ENCODE measurements around the gene FBXO36. TPM values are rescaled to one million over a fixed set of nuclear protein-coding genes. Genes with fewer than 3 reads are reported as not detected.
A peak's percentile ranks its signal among the peaks of the same experiment; 100 is the strongest.

Gene FBXO36
- polyA plus RNA-seq, 1 donor (not counting 4 experiments of a cell fraction or from before 2014, with no cell fraction given), result 1.7 TPM

DNA sequence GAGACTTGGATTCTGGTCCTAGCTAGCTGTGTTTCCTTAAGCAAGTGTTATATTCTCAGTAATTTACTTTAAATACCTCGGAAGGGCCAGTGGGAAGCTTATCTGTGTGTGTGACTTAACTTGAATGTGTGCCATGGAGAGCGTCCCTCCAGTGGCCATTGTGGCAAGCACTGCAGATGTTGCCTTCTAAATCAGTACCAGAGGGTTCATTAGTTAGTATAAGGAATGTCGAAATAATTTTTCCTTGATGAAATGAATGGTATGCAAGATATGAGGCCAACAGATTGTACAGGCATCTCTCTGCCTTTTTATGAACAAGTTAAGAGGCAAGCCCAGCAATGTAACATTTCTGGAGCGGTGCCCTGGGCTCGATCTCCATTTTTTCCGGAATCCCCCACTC lies 52.0 kb downstream of the FBXO36 start:
- H2AFZ ChIP-seq (ENCODE audit: control insufficient read depth, low read length), result peak overlapping the region; percentile 4
- DNase-seq (ENCODE audit: low read depth, low spot score), result no peak

DNA sequence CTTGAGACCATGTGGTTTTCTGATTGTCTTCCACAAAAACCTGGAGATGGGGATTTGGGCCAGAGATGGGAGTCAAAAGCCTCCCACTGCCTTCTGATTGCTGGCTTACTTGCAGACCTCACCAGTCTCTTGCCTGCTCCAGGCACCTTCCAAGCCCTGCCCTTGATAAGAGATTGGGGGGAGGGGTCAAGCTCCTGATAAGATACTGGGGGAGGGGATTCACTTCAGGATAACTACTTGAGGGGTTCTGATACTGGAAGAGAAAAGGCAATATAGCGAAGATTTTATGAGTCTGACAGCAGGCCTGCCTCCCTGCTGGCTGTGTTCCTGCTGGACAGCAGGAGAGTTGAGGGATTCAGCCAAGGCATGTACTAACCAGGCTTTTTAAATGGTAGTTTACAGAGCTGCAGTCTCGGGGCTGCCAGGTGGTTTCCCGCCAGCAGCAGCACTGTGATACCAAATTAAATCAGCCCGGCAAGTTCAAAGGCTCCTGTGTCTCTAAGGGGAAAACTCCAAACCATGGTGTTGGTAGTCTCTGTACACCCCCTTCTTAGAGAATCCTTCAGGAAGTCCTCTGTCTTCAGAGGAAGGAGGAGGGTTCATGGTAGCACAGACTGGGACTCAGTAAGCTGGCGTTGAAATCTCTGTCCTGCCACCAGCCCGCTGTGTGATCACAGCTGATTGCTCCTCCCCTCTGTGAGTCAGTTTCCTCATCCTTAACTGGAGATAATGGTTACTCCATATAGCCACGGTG lies 58.3 kb downstream of the FBXO36 start:
- peaks cover 12% of the 10 kb centered on the region for H3K4me1 ChIP-seq (ENCODE audit: control insufficient read depth, extremely low read depth, insufficient read depth, low read length)
- dilution Hi-C loops (cut with MboI; ENCODE audit: extremely low pct_ligation_motif_present, low sequenced_read_pairs), result no loop called here
- H2AFZ ChIP-seq (ENCODE audit: control insufficient read depth, low read length), result peak overlapping the region; percentile 78
- no peaks in the 10 kb centered on the region for H3K36me3 ChIP-seq (ENCODE audit: control insufficient read depth in 2 of 2, extremely low read depth in 1 of 2, insufficient read depth in 2 of 2, low read length in 2 of 2)
- peak overlapping the region; percentile 30 for H3K9ac ChIP-seq (ENCODE audit: control insufficient read depth, extremely low read depth, insufficient read depth, low read length)
- no peaks in the 10 kb centered on the region for H3K9me3 ChIP-seq (ENCODE audit: control insufficient read depth, low read depth, low read length)
- H3K27ac ChIP-seq (ENCODE audit: control insufficient read depth, insufficient read depth, low read length), result peak overlapping the region; percentile 67
- peak overlapping the region; percentile 88 for H3K4me2 ChIP-seq (ENCODE audit: control insufficient read depth, extremely low read depth, insufficient read depth, low read depth, low read length)
- H3K79me2 ChIP-seq (ENCODE audit: control insufficient read depth, insufficient read depth, low read length), result no peaks in the 10 kb centered on the region
- FAIRE-seq (peak; percentile 92), DNase-seq (ENCODE audit: low read depth, low spot score) (no peak)
- H3K4me3 ChIP-seq (ENCODE audit: control insufficient read depth in 2 of 3, extremely low read depth in 1 of 3, insufficient read depth in 2 of 3, low read depth in 1 of 3, low read length in 3 of 3), result peak overlapping the region in 2 of 3 experiments; percentile 31 to 37
- no peak for TF ChIP-seq EZH2 (IDR thresholded peaks at IDR 0.05; ENCODE audit: low read length)
- TF ChIP-seq, protein P1, sequence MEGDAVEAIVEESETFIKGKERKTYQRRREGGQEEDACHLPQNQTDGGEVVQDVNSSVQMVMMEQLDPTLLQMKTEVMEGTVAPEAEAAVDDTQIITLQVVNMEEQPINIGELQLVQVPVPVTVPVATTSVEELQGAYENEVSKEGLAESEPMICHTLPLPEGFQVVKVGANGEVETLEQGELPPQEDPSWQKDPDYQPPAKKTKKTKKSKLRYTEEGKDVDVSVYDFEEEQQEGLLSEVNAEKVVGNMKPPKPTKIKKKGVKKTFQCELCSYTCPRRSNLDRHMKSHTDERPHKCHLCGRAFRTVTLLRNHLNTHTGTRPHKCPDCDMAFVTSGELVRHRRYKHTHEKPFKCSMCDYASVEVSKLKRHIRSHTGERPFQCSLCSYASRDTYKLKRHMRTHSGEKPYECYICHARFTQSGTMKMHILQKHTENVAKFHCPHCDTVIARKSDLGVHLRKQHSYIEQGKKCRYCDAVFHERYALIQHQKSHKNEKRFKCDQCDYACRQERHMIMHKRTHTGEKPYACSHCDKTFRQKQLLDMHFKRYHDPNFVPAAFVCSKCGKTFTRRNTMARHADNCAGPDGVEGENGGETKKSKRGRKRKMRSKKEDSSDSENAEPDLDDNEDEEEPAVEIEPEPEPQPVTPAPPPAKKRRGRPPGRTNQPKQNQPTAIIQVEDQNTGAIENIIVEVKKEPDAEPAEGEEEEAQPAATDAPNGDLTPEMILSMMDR (optimal IDR thresholded peaks at IDR 0.05 in 1 of 3, IDR thresholded peaks at IDR 0.05 in 1 of 3, conservative IDR thresholded peaks at IDR 0.05 in 1 of 3; ENCODE audit: extremely low read depth in 1 of 3, insufficient read depth in 2 of 3, low read length in 3 of 3), result no peak
- no peaks in the 10 kb centered on the region for H4K20me1 ChIP-seq (ENCODE audit: control insufficient read depth, extremely low read depth, insufficient read depth, low read length)
- no peaks in the 10 kb centered on the region for H3K27me3 ChIP-seq (ENCODE audit: control insufficient read depth, extremely low read depth, insufficient read depth, low read length)
- no peaks in the 10 kb centered on the region for H3K9me1 ChIP-seq (ENCODE audit: control insufficient read depth, extremely low read depth, insufficient read depth, low read length)

More for the DNA sequence above, 52.0 kb downstream of the FBXO36 start:
- H3K9me3 ChIP-seq (ENCODE audit: control insufficient read depth, low read depth, low read length), result no peaks in the 10 kb centered on the region
- no peak for TF ChIP-seq EZH2 (IDR thresholded peaks at IDR 0.05; ENCODE audit: low read length)
- TF ChIP-seq, protein P1 (optimal IDR thresholded peaks at IDR 0.05 in 1 of 3, IDR thresholded peaks at IDR 0.05 in 1 of 3, conservative IDR thresholded peaks at IDR 0.05 in 1 of 3; ENCODE audit: extremely low read depth in 1 of 3, insufficient read depth in 2 of 3, low read length in 3 of 3), result peak; percentile 11 to 29 (median 12)
- no peaks in the 10 kb centered on the region for H3K9me1 ChIP-seq (ENCODE audit: control insufficient read depth, extremely low read depth, insufficient read depth, low read length)
- no peak overlapping the region for H3K4me3 ChIP-seq (ENCODE audit: control insufficient read depth in 2 of 3, extremely low read depth in 1 of 3, insufficient read depth in 2 of 3, low read depth in 1 of 3, low read length in 3 of 3)
- H3K27ac ChIP-seq (ENCODE audit: control insufficient read depth, insufficient read depth, low read length), result no peak overlapping the region
- H3K4me2 ChIP-seq (ENCODE audit: control insufficient read depth, extremely low read depth, insufficient read depth, low read depth, low read length), result no peak overlapping the region
- H3K4me1 ChIP-seq (ENCODE audit: control insufficient read depth, extremely low read depth, insufficient read depth, low read length), result peaks cover 3% of the 10 kb centered on the region
- H3K9ac ChIP-seq (ENCODE audit: control insufficient read depth, extremely low read depth, insufficient read depth, low read length), result no peak overlapping the region
- no peak for FAIRE-seq
- dilution Hi-C loops (cut with MboI; ENCODE audit: extremely low pct_ligation_motif_present, low sequenced_read_pairs), result no loop called here
- H4K20me1 ChIP-seq (ENCODE audit: control insufficient read depth, extremely low read depth, insufficient read depth, low read length), result no peaks in the 10 kb centered on the region
- H3K36me3 ChIP-seq (ENCODE audit: control insufficient read depth in 2 of 2, extremely low read depth in 1 of 2, insufficient read depth in 2 of 2, low read length in 2 of 2), result no peaks in the 10 kb centered on the region
- no peaks in the 10 kb centered on the region for H3K79me2 ChIP-seq (ENCODE audit: control insufficient read depth, insufficient read depth, low read length)
- H3K27me3 ChIP-seq (ENCODE audit: control insufficient read depth, extremely low read depth, insufficient read depth, low read length), result no peaks in the 10 kb centered on the region

All from keratinocyte (primary cell).